SK-N-SH (cell line): ENCODE measurements around the gene GRIP1. TPM values are rescaled to one million over a fixed set of nuclear protein-coding genes. Genes with fewer than 3 reads are reported as not detected.

ENCODE experiments used
- CTCF ChIA-PET: fragments of 300-600, 350-600 bp; formaldehyde crosslinking; extraction: SDS; loops from one replicate; lab custom pipeline; 2021; lab: Yijun Ruan, JAX
- POLR2A ChIA-PET: fragments of 350-600 bp; sonication (Branson Sonifier 250); formaldehyde crosslinking; extraction: SDS; loops from one replicate; lab custom pipeline; 2020; ENCODE audit warnings: antibody characterized with exemption, inconsistent platforms; lab: Yijun Ruan, JAX
- DNase-seq: peaks from one replicate; pipeline ENCODE4 v3.0.0; 2012
- H2AFZ ChIP-seq: fragments of 200-600 bp; sonication (generic); 2 replicates; pipeline ENCODE4 v1.8.1; 2016; ENCODE audit warnings: antibody characterized with exemption, mild to moderate bottlenecking, low read depth
- H3F3A ChIP-seq: fragments of 200-600 bp; sonication (generic); replicated peaks from 2 replicates; pipeline ENCODE3; 2016; ENCODE audit warnings: antibody characterized with exemption, mild to moderate bottlenecking; ENCODE audit not compliant: insufficient read depth
- H3K27ac ChIP-seq, 2 experiments: fragments of 200-500 bp in 1 of 2; fragments of 200-600 bp in 1 of 2; sonication (Bioruptor generic) in 1 of 2; sonication (generic), shearing (Covaris generic) in 1 of 2; 2 replicates each; pipeline versions ENCODE4 v1.5.1 to v1.6.1; 2014 to 2016; ENCODE audit warnings: low read depth in 2 of 2, inconsistent platforms in 1 of 2, low read length in 1 of 2, mild to moderate bottlenecking in 1 of 2, mixed read lengths in 1 of 2
- H3K27me3 ChIP-seq: fragments of 200-600 bp; sonication (generic), shearing (Covaris generic); 2 replicates; pipeline ENCODE4 v1.6.1; 2016; ENCODE audit warnings: mixed run types; ENCODE audit not compliant: insufficient read depth
- H3K36me3 ChIP-seq, 2 experiments: fragments of 200-500 bp in 1 of 2; fragments of 200-600 bp in 1 of 2; sonication (Bioruptor generic) in 1 of 2; sonication (generic) in 1 of 2; replicated peaks in 1 of 2; 2 replicates each; pipeline versions ENCODE3 to v1.5.1; 2014 to 2016; ENCODE audit warnings: low read length in 1 of 2, mild to moderate bottlenecking in 1 of 2; ENCODE audit not compliant: insufficient read depth in 2 of 2, control insufficient read depth in 1 of 2
- H3K4me1 ChIP-seq, 2 experiments: fragments of 200-500 bp in 1 of 2; fragments of 200-600 bp in 1 of 2; sonication (Bioruptor generic) in 1 of 2; sonication (generic), shearing (Covaris generic) in 1 of 2; 2 replicates each; pipeline versions ENCODE4 v1.5.1 to v1.6.1; 2014 to 2016; ENCODE audit warnings: low read depth in 1 of 2, low read length in 1 of 2, mixed run types in 1 of 2; ENCODE audit not compliant: insufficient read depth in 2 of 2, control insufficient read depth in 1 of 2
- H3K4me2 ChIP-seq: fragments of 200-600 bp; sonication (generic), shearing (Covaris generic); 2 replicates; pipeline ENCODE4 v1.6.1; 2017; ENCODE audit warnings: mixed run types
- H3K4me3 ChIP-seq, 2 experiments: fragments of 200-500 bp in 1 of 2; fragments of 200-600 bp in 1 of 2; sonication (Bioruptor generic) in 1 of 2; sonication (generic), shearing (Covaris generic) in 1 of 2; 2 replicates each; pipeline versions ENCODE4 v1.5.1 to v1.8.1; 2014 to 2016; ENCODE audit warnings: low read depth in 2 of 2, inconsistent platforms in 1 of 2, low read length in 1 of 2, mild to moderate bottlenecking in 1 of 2, mixed read lengths in 1 of 2, moderate library complexity in 1 of 2
- H3K79me2 ChIP-seq: fragments of 200-600 bp; sonication (generic); 2 replicates; pipeline ENCODE4 v1.8.1; 2017; ENCODE audit warnings: mild to moderate bottlenecking; ENCODE audit not compliant: insufficient read depth
- H3K9ac ChIP-seq: fragments of 200-600 bp; sonication (generic); 2 replicates; pipeline ENCODE4 v1.6.1; 2017; ENCODE audit warnings: mixed run types
- H3K9me2 ChIP-seq: fragments of 200-600 bp; sonication (generic); 2 replicates; pipeline ENCODE4 v1.6.1; 2017; ENCODE audit warnings: mixed run types
- H3K9me3 ChIP-seq: fragments of 200-600 bp; sonication (generic); 2 replicates; pipeline ENCODE4 v1.6.1; 2017; ENCODE audit warnings: mixed run types, mild to moderate bottlenecking, moderate library complexity
- H4K20me1 ChIP-seq: fragments of 200-600 bp; sonication (generic); 2 replicates; pipeline ENCODE4 v1.6.1; 2017; ENCODE audit warnings: mild to moderate bottlenecking, mixed run types; ENCODE audit not compliant: insufficient read depth
- CHD2 ChIP-seq: fragments of 150-350 bp; IDR thresholded peaks from 2 replicates; pipeline ENCODE4 v1.6.1; 2018; ENCODE audit warnings: low read length; ENCODE audit not compliant: partially characterized antibody
- EP300 ChIP-seq, 2 experiments: IDR thresholded peaks; 2 replicates each; pipeline versions ENCODE4 v1.4.0 to v1.6.1; 2012; ENCODE audit warnings: borderline replicate concordance in 1 of 2, low read depth in 1 of 2, low read length in 1 of 2
- EZH2phosphoT487 ChIP-seq: fragments of 200-600 bp; sonication (generic); IDR thresholded peaks from 2 replicates; pipeline ENCODE4 v1.6.1; 2017; ENCODE audit warnings: low read depth, mixed run types, mild to moderate bottlenecking, antibody characterized with exemption, moderate library complexity, borderline replicate concordance
- FOSL2 ChIP-seq: IDR thresholded peaks from 2 replicates; pipeline ENCODE4 v1.4.0; 2012; ENCODE audit warnings: low read depth, mild to moderate bottlenecking, moderate library complexity, borderline replicate concordance
- FOXJ3 ChIP-seq: sonication (generic); formaldehyde crosslinking; IDR thresholded peaks from 2 replicates; pipeline ENCODE4 v1.5.1; 2020; ENCODE audit warnings: mild to moderate bottlenecking, missing genetic modification reagents
- GABPA ChIP-seq: IDR thresholded peaks from 2 replicates; pipeline ENCODE4 v1.4.0; 2012; ENCODE audit warnings: low read depth, mild to moderate bottlenecking
- JUND ChIP-seq: IDR thresholded peaks from 2 replicates; pipeline ENCODE4 v1.4.0; 2012
- MEF2A ChIP-seq: IDR thresholded peaks from 2 replicates; pipeline ENCODE4 v1.4.0; 2012; ENCODE audit warnings: low read depth, borderline replicate concordance
- POLR2AphosphoS5 ChIP-seq: IDR thresholded peaks from 2 replicates; pipeline ENCODE4 v1.6.1; 2012; ENCODE audit warnings: low read depth, low read length
- RAD21 ChIP-seq: IDR thresholded peaks from 2 replicates; pipeline ENCODE4 v1.6.1; 2012; ENCODE audit warnings: mild to moderate bottlenecking, low read length
- SIN3A ChIP-seq: IDR thresholded peaks from 2 replicates; pipeline ENCODE4 v1.6.1; 2012; ENCODE audit warnings: low read depth, mild to moderate bottlenecking, low read length, moderate library complexity, borderline replicate concordance
- SMC3 ChIP-seq: IDR thresholded peaks from 2 replicates; pipeline ENCODE4 v1.6.1; 2012; ENCODE audit warnings: low read depth, low read length, improper control_type of control experiment
- TAF1 ChIP-seq: IDR thresholded peaks from 2 replicates; pipeline ENCODE4 v1.6.1; 2012; ENCODE audit warnings: low read depth, mild to moderate bottlenecking, low read length, moderate library complexity, borderline replicate concordance
- TCF12 ChIP-seq: IDR thresholded peaks from 2 replicates; pipeline ENCODE4 v1.4.0; 2012
- TEAD4 ChIP-seq: IDR thresholded peaks from 2 replicates; pipeline ENCODE4 v1.4.0; 2012; ENCODE audit warnings: mild to moderate bottlenecking, borderline replicate concordance; ENCODE audit not compliant: insufficient read depth
- WGBS: methylation state at CpG from one replicate; pipeline ENCODE4 v1.1.6; 2017; ENCODE audit warnings: low lambda C conversion rate; 5-methylcytosine and 5-hydroxymethylcytosine counted together
- polyA plus RNA-seq, 3 experiments: library from polyadenylated mRNA; depleted of rRNA; stranded (reverse); fragments of >200 nt; gene quantifications; 2 replicates each; pipeline ENCODE4 v1.2.3, GENCODE V29; 2012
- TF ChIP-seq, protein P1 (sequence below): IDR thresholded peaks from 2 replicates; pipeline ENCODE4 v1.4.0; 2012; ENCODE audit warnings: low read depth, borderline replicate concordance
- TF ChIP-seq, protein P2 (sequence below): fragments of 150-350 bp; IDR thresholded peaks from 2 replicates; pipeline ENCODE4 v1.6.1; 2017; ENCODE audit warnings: antibody characterized with exemption, low read length, low read depth, borderline replicate concordance
- TF ChIP-seq, protein P3 (sequence below): IDR thresholded peaks from 2 replicates; pipeline ENCODE4 v1.4.0; 2012; ENCODE audit warnings: low read depth, borderline replicate concordance
- TF ChIP-seq, protein P4 (sequence below): IDR thresholded peaks from 2 replicates; pipeline ENCODE4 v1.6.1; 2012; ENCODE audit warnings: mild to moderate bottlenecking, low read depth, low read length, moderate library complexity

The GRIP1 gene
- polyA plus RNA-seq, 1 of the 3 experiments (the other 2 are of a cell fraction) = 0.07 TPM

DNA sequence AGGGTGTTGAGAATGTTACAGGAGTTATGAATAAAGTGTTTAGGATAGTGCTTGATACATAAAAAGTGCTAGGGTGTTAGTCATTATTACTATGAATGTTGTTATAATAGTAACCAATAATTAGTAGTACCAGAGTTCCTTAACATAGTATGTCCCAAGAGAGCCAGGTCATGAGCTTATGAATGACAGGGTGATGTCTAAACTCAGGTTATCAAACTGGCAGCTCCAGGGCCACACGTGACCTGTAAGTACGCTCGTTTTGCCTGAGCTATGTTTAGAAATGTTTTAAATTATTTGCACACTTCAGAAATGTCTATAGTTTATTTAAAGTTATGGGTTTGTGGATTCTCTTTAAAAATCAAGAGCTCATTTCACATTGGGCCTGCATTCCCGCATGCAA is 14.1 kb upstream of the GRIP1 start:
- Histone ChIP-seq H3K27ac (no peak overlapping the region), H3K27me3 (peaks cover 9% of the 10 kb centered on the region; the same call in 1 of the 2 replicates), H3K79me2 (no peaks in the 10 kb centered on the region), H2AFZ (no peak overlapping the region), H3K4me2 (no peak overlapping the region), H3K9me2 (no peaks in the 10 kb centered on the region), H4K20me1 (no peaks in the 10 kb centered on the region), H3K36me3 (no peaks in the 10 kb centered on the region), H3K4me1 (no peaks in the 10 kb centered on the region), H3K9me3 (no peaks in the 10 kb centered on the region), H3K9ac (no peak overlapping the region), H3F3A (no peaks in the 10 kb centered on the region), H3K4me3 (no peak overlapping the region)
- TF ChIP-seq FOXJ3 (CRISPR knock-in tag) = no peak
- TF ChIP-seq TEAD4 = no peak
- no peak for TF ChIP-seq TCF12
- no peak for TF ChIP-seq SIN3A
- no peak for TF ChIP-seq CHD2
- TF ChIP-seq EP300 (IDR thresholded peaks at IDR 0.05; ENCODE audit: borderline replicate concordance in 1 of 2, low read depth in 1 of 2, low read length in 1 of 2) = no peak
- TF ChIP-seq, protein P1, sequence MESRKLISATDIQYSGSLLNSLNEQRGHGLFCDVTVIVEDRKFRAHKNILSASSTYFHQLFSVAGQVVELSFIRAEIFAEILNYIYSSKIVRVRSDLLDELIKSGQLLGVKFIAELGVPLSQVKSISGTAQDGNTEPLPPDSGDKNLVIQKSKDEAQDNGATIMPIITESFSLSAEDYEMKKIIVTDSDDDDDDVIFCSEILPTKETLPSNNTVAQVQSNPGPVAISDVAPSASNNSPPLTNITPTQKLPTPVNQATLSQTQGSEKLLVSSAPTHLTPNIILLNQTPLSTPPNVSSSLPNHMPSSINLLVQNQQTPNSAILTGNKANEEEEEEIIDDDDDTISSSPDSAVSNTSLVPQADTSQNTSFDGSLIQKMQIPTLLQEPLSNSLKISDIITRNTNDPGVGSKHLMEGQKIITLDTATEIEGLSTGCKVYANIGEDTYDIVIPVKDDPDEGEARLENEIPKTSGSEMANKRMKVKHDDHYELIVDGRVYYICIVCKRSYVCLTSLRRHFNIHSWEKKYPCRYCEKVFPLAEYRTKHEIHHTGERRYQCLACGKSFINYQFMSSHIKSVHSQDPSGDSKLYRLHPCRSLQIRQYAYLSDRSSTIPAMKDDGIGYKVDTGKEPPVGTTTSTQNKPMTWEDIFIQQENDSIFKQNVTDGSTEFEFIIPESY = no peak
- TF ChIP-seq, protein P2, sequence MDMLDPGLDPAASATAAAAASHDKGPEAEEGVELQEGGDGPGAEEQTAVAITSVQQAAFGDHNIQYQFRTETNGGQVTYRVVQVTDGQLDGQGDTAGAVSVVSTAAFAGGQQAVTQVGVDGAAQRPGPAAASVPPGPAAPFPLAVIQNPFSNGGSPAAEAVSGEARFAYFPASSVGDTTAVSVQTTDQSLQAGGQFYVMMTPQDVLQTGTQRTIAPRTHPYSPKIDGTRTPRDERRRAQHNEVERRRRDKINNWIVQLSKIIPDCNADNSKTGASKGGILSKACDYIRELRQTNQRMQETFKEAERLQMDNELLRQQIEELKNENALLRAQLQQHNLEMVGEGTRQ = no peak
- TF ChIP-seq, protein P3, sequence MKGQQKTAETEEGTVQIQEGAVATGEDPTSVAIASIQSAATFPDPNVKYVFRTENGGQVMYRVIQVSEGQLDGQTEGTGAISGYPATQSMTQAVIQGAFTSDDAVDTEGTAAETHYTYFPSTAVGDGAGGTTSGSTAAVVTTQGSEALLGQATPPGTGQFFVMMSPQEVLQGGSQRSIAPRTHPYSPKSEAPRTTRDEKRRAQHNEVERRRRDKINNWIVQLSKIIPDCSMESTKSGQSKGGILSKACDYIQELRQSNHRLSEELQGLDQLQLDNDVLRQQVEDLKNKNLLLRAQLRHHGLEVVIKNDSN = no peak
- TF ChIP-seq JUND = no peak
- WGBS = 11% methylated on average over 4 of the region's 4 CpGs
- no peak for DNase-seq
- POLR2A ChIA-PET = no interaction called here
- CTCF ChIA-PET = interaction anchor here (0.7 to 3.8 kb wide), 10 partner anchors 9 to 423 kb away, joined by 3 to 24 read pairs (median 4); partner anchors contain the start of gene GRIP1

DNA sequence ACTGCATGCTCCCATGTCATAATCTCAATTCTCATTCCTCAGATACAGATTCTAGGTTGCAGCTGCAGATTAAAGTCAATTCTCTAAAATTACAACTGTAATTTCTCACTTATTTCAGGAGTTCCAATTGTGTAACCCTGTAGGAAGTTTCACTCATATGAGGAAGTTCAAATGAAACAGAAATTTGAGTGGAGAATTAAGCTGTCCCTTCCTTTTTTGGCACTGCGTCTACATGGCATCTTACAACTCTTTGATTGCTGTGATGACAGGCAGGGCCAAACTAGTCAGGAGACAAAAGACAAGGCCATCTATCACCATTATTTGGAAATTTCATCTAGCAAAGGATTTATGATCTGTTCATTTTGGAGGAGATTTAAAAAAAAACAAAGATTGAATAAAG is 13.3 kb upstream of the GRIP1 start:
- Histone ChIP-seq H3K9me3 (no peaks in the 10 kb centered on the region), H3K27ac (no peak overlapping the region), H3K4me3 (no peak overlapping the region), H3K4me2 (no peak overlapping the region), H3K36me3 (no peaks in the 10 kb centered on the region), H3K9ac (no peak overlapping the region), H3F3A (no peaks in the 10 kb centered on the region), H3K27me3 (peaks cover under 1% of the 10 kb centered on the region; the same call in 1 of the 2 replicates), H3K4me1 (no peaks in the 10 kb centered on the region), H4K20me1 (no peaks in the 10 kb centered on the region), H3K79me2 (no peaks in the 10 kb centered on the region), H3K9me2 (no peaks in the 10 kb centered on the region), H2AFZ (no peak overlapping the region)
- POLR2A ChIA-PET = no interaction called here
- 50% methylated on average over 1 of the region's 1 CpG for WGBS
- CTCF ChIA-PET = interaction anchor here (0.6 to 3.8 kb wide), 5 partner anchors 17 to 530 kb away, joined by 3 to 24 read pairs (median 6); no protein-coding TSS in a partner anchor
- DNase-seq = no peak
- TF ChIP-seq MEF2A (no peak), RAD21 (no peak), POLR2AphosphoS5 (no peak), GABPA (no peak), FOXJ3 (CRISPR knock-in tag) (no peak), FOSL2 (no peak), CHD2 (no peak), EZH2phosphoT487 (no peak), TCF12 (no peak), TAF1 (no peak), EP300 (IDR thresholded peaks at IDR 0.05; ENCODE audit: borderline replicate concordance in 1 of 2, low read depth in 1 of 2, low read length in 1 of 2) (no peak), SMC3 (no peak)
- TF ChIP-seq, protein P4, sequence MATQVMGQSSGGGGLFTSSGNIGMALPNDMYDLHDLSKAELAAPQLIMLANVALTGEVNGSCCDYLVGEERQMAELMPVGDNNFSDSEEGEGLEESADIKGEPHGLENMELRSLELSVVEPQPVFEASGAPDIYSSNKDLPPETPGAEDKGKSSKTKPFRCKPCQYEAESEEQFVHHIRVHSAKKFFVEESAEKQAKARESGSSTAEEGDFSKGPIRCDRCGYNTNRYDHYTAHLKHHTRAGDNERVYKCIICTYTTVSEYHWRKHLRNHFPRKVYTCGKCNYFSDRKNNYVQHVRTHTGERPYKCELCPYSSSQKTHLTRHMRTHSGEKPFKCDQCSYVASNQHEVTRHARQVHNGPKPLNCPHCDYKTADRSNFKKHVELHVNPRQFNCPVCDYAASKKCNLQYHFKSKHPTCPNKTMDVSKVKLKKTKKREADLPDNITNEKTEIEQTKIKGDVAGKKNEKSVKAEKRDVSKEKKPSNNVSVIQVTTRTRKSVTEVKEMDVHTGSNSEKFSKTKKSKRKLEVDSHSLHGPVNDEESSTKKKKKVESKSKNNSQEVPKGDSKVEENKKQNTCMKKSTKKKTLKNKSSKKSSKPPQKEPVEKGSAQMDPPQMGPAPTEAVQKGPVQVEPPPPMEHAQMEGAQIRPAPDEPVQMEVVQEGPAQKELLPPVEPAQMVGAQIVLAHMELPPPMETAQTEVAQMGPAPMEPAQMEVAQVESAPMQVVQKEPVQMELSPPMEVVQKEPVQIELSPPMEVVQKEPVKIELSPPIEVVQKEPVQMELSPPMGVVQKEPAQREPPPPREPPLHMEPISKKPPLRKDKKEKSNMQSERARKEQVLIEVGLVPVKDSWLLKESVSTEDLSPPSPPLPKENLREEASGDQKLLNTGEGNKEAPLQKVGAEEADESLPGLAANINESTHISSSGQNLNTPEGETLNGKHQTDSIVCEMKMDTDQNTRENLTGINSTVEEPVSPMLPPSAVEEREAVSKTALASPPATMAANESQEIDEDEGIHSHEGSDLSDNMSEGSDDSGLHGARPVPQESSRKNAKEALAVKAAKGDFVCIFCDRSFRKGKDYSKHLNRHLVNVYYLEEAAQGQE = no peak
- TF ChIP-seq, protein P3 = no peak
